OCI-LY1 (cell line): ENCODE measurements around the gene RBMS1.

Experiments
- CTCF ChIP-seq: fragments of 200-600 bp; sonication (generic), shearing (Covaris generic); IDR thresholded peaks from 2 replicates; pipeline ENCODE4 v1.5.1; 2017; ENCODE audit warnings: mild to moderate bottlenecking, antibody characterized with exemption, low read length, moderate library complexity, mixed read lengths
- EZH2 ChIP-seq: fragments of 200-600 bp; sonication (generic), shearing (Covaris generic); IDR thresholded peaks from 2 replicates; pipeline ENCODE4 v1.8.0; 2017; ENCODE audit warnings: borderline replicate concordance, mixed run types, mild to moderate bottlenecking, antibody characterized with exemption, low read length, moderate library complexity, mixed read lengths

- TF ChIP-seq CTCF, result no peak
- no peak for TF ChIP-seq EZH2
These were observed 176.2 kb downstream of the RBMS1 start for GRCh38 chr2:160317181-160318099.
